ENCODE measurements around the gene SUSD1.

The SUSD1 gene

GRCh38 chr9:112035166-112035826 is 139.8 kb downstream of the SUSD1 start:
- peak; percentile 63 for DNase-seq

GRCh38 chr9:112034216-112034611 is 140.9 kb downstream of the SUSD1 start:
- no peak for DNase-seq

- DNase-seq: no peak
Measured at GRCh38 chr9:112033237-112034215, 141.6 kb downstream of the SUSD1 start.

- DNase-seq: no peak
Measured at GRCh38 chr9:112032743-112033142, 142.4 kb downstream of the SUSD1 start.

GRCh38 chr9:112032009-112032408 is 143.1 kb downstream of the SUSD1 start:
- DNase-seq: no peak

GRCh38 chr9:112031400-112031799 is 143.7 kb downstream of the SUSD1 start:
- no peak for DNase-seq

- DNase-seq: no peak
Measured at GRCh38 chr9:112029921-112030444, 145.1 kb downstream of the SUSD1 start.

GRCh38 chr9:112028242-112029221 is 146.6 kb downstream of the SUSD1 start:
- no peak for DNase-seq

GRCh38 chr9:112025850-112026249 is 149.2 kb downstream of the SUSD1 start:
- no peak for DNase-seq

- DNase-seq: no peak
Measured at GRCh38 chr9:112021742-112022141, 153.4 kb downstream of the SUSD1 start.

- no peak for DNase-seq
Measured at GRCh38 chr9:112020680-112021596, 154.2 kb downstream of the SUSD1 start.

- DNase-seq: no peak
Measured at GRCh38 chr9:112017878-112018277, 157.2 kb downstream of the SUSD1 start.

- DNase-seq: no peak
Measured at GRCh38 chr9:112015736-112016135, 159.4 kb downstream of the SUSD1 start.

GRCh38 chr9:112015149-112015548 is 159.9 kb downstream of the SUSD1 start:
- no peak for DNase-seq

GRCh38 chr9:112013266-112013665 is 161.8 kb downstream of the SUSD1 start:
- DNase-seq: no peak

GRCh38 chr9:112012026-112012902 is 162.8 kb downstream of the SUSD1 start:
- peak; percentile 60 for DNase-seq

- DNase-seq: no peak
Measured at GRCh38 chr9:112011051-112011620, 164.0 kb downstream of the SUSD1 start.

- DNase-seq: no peak
Measured at GRCh38 chr9:112010537-112010936, 164.6 kb downstream of the SUSD1 start.

- DNase-seq: no peak
Measured at GRCh38 chr9:112009656-112010055, 165.4 kb downstream of the SUSD1 start.
